Stimulated activated CD4-positive, alpha-beta T cell treated with anti-CD3 and anti-CD28 coated beads, Interleukin-4, amount 100 ng/mL, for 4 hours (primary cell): ENCODE measurements around the gene FAM47B.

ENCODE experiments used
- DNase-seq, 2 experiments: peaks; one replicate each; pipeline ENCODE4 v3.0.0-alpha.2; 2020

The FAM47B gene

GRCh38 chrX:34942496-34942895, at the start of gene FAM47B:
TSS of gene FAM47B (plus strand) at chrX:34942796. CDS start at chrX:34942832, 36 bp downstream.
- DNase-seq, result no peak

GRCh38 chrX:34893741-34894140, 48.9 kb upstream of the FAM47B start:
- DNase-seq, result no peak

GRCh38 chrX:34900691-34901090, 41.9 kb upstream of the FAM47B start:
- DNase-seq, result no peak

- DNase-seq, result no peak
These were observed 40.8 kb upstream of the FAM47B start for GRCh38 chrX:34901761-34902160.

GRCh38 chrX:34903316-34903715, 39.3 kb upstream of the FAM47B start:
- no peak for DNase-seq

- no peak for DNase-seq
These were observed 33.4 kb upstream of the FAM47B start for GRCh38 chrX:34909151-34909550.

- no peak for DNase-seq
These were observed 27.0 kb upstream of the FAM47B start for GRCh38 chrX:34915463-34916225.

GRCh38 chrX:34917146-34917545, 25.4 kb upstream of the FAM47B start:
- DNase-seq, result no peak

- no peak for DNase-seq
These were observed 24.4 kb upstream of the FAM47B start for GRCh38 chrX:34918091-34918736.

GRCh38 chrX:34918856-34919255, 23.7 kb upstream of the FAM47B start:
- no peak for DNase-seq

- DNase-seq, result no peak
These were observed 14.7 kb upstream of the FAM47B start for GRCh38 chrX:34927866-34928265.

- DNase-seq, result no peak
These were observed 639 bp downstream of the FAM47B start for GRCh38 chrX:34943235-34943634.

- DNase-seq, result no peak
These were observed 14.3 kb downstream of the FAM47B start for GRCh38 chrX:34956916-34957315.

- DNase-seq, result no peak
These were observed 19.1 kb downstream of the FAM47B start for GRCh38 chrX:34961662-34962061.

GRCh38 chrX:34972206-34972605, 29.6 kb downstream of the FAM47B start:
- DNase-seq, result no peak

GRCh38 chrX:34978171-34978570, 35.6 kb downstream of the FAM47B start:
- no peak for DNase-seq

GRCh38 chrX:34987646-34988045, 45.0 kb downstream of the FAM47B start:
- DNase-seq, result no peak
